Spleen (tissue), 11 donors: ENCODE measurements around the gene HOXA6. TPM values are rescaled to one million over a fixed set of nuclear protein-coding genes. Genes with fewer than 3 reads are reported as not detected.
A peak's percentile ranks its signal among the peaks of the same experiment; 100 is the strongest.

ENCODE experiments used
- DNase-seq: peaks from one replicate; pipeline ENCODE4 v3.0.0-alpha.2; 2020
- H3K27ac ChIP-seq, 8 donors: fragments of 200-600 bp; sonication (generic) in 7 of 8; 1 replicate in 4 of 8; 2 replicates in 4 of 8; pipeline versions ENCODE4 v1.5.0 to v1.8.0; 2016 to 2021; ENCODE audit warnings: inconsistent platforms in 4 of 8, mild to moderate bottlenecking in 4 of 8, moderate library complexity in 1 of 8
- H3K27me3 ChIP-seq, 7 donors: fragments of 200-600 bp; sonication (generic) in 6 of 7; replicated peaks in 1 of 7; 1 replicate in 4 of 7; 2 replicates in 3 of 7; pipeline versions ENCODE4 v1.5.0 to v1.8.0; 2016 to 2021; ENCODE audit warnings: inconsistent platforms in 3 of 7, mild to moderate bottlenecking in 1 of 7
- H3K36me3 ChIP-seq, 6 donors: fragments of 200-600 bp; sonication (generic) in 5 of 6; 1 replicate in 4 of 6; 2 replicates in 2 of 6; pipeline versions ENCODE4 v1.5.0 to v1.8.0; 2016 to 2021; ENCODE audit warnings: inconsistent platforms in 2 of 6
- H3K4me1 ChIP-seq, 6 donors: fragments of 200-600 bp; sonication (generic) in 5 of 6; 1 replicate in 3 of 6; 2 replicates in 3 of 6; pipeline versions ENCODE4 v1.5.0 to v1.8.0; 2016 to 2021; ENCODE audit warnings: inconsistent platforms in 3 of 6
- H3K4me3 ChIP-seq, 8 donors: fragments of 200-600 bp; sonication (generic) in 7 of 8; 1 replicate in 4 of 8; 2 replicates in 4 of 8; pipeline versions ENCODE4 v1.5.0 to v1.8.0; 2016 to 2021; ENCODE audit warnings: inconsistent platforms in 4 of 8, mild to moderate bottlenecking in 4 of 8, moderate library complexity in 2 of 8
- H3K9me3 ChIP-seq, 8 donors: fragments of 200-600 bp; sonication (generic) in 7 of 8; 1 replicate in 4 of 8; 2 replicates in 4 of 8; pipeline versions ENCODE4 v1.5.0 to v1.8.0; 2016 to 2021; ENCODE audit warnings: inconsistent platforms in 4 of 8
- CTCF ChIP-seq, 11 experiments: fragments of 200-600 bp in 7 of 11; fragments of 450-650 bp in 4 of 11; sonication (generic) in 4 of 11; IDR thresholded peaks in 8 of 11; conservative IDR thresholded peaks in 3 of 11; 1 replicate in 7 of 11; 2 replicates in 4 of 11; pipeline versions ENCODE4 v1.4.0 to v1.8.0; 2016 to 2021; ENCODE audit warnings: antibody characterized with exemption in 11 of 11, inconsistent platforms in 4 of 11, mild to moderate bottlenecking in 1 of 11
- POLR2A ChIP-seq, 3 donors: fragments of 450-650 bp; IDR thresholded peaks; one replicate each; pipeline ENCODE4 v1.5.1; 2017; ENCODE audit warnings: antibody characterized with exemption in 3 of 3, mild to moderate bottlenecking in 1 of 3
- POLR2AphosphoS5 ChIP-seq, 3 donors: sonication (generic); formaldehyde crosslinking; IDR thresholded peaks; one replicate each; pipeline ENCODE4 v1.5.1; 2017; ENCODE audit warnings: antibody characterized with exemption in 3 of 3
- WGBS, 5 donors: extraction: QIAGEN DNeasy Blood & Tissue Kit in 3 of 5; methylation state at CpG; one replicate each; pipeline versions ENCODE4 v1.1.5 to v1.1.7; 2013 to 2018; 5-methylcytosine and 5-hydroxymethylcytosine counted together
- intact Hi-C: fragments of 100-400 bp; cut with DNase I; formaldehyde crosslinking; loops from one replicate; pipeline ENCODE4 v1.15.0; 2023; ENCODE audit warnings: low total_unique reads
- polyA plus RNA-seq, 3 donors: library from polyadenylated mRNA; stranded (reverse); fragments of 200-250 nt; gene quantifications; one replicate each; pipeline ENCODE4 v1.2.1, GENCODE V29; 2013
- total RNA-seq, 7 donors: library from RNA; depleted of rRNA in 3 of 7; stranded (reverse); fragments of >200 nt in 3 of 7; fragmentation: NEBNext Ultra II Directional in 4 of 7; extraction: Animal tissue kit (Norgen Biotek cat#: 25700) in 4 of 7; gene quantifications; one replicate each; pipeline versions ENCODE4 v1.1.0 to v1.2.1, GENCODE V29; 2016 to 2021
- donor health status: healthy with polysubstance abuse.
- donor health status: DM: no; HTN: no; CAD: no; lungs with moderate emphysema.
- donor health status: DM: no; HTN: no; CAD: no.
- donor health status: Bipolar disorder and iron deficiency.
- donor health status: healthy.
- donor health status: DM: no; HTN: no; CAD: no.
- donor health status: DM: yes; HTN: yes; CAD: no.

The HOXA6 gene
- total and polyA plus RNA-seq, 10 donors = 0.26 to 2.0 (median 1.2) TPM; not detected in 2

GRCh38 chr7:27175626-27176523 lies 28.3 kb upstream of the HOXA6 start:
- Histone ChIP-seq H3K36me3 (no peaks in the 10 kb centered on the region), H3K27me3 (peaks cover 35 to 100% (median 100%) of the 10 kb centered on the region in 7 donors), H3K27ac (no peak overlapping the region), H3K4me1 (peaks cover 21 to 57% (median 44%) of the 10 kb centered on the region in 6 donors), H3K4me3 (no peak overlapping the region), H3K9me3 (peaks cover 0 to 8% (median 0%) of the 10 kb centered on the region in 8 donors)
- intact Hi-C loops = no loop called here
- DNase-seq = peak; percentile 57
- 73 to 83% (median 76%) methylated on average over 24 to 40 of the region's 40 CpGs for WGBS, 5 donors
- TF ChIP-seq POLR2A (IDR thresholded peaks at IDR 0.05) (no peak), POLR2AphosphoS5 (IDR thresholded peaks at IDR 0.05) (no peak), CTCF (IDR thresholded peaks at IDR 0.05 in 8 of 11, conservative IDR thresholded peaks at IDR 0.05 in 3 of 11) (no peak)

GRCh38 chr7:27174874-27175625 lies 27.5 kb upstream of the HOXA6 start:
- no peak overlapping the region for H3K27ac ChIP-seq
- peaks cover 21 to 59% (median 43%) of the 10 kb centered on the region in 6 donors for H3K4me1 ChIP-seq
- no peaks in the 10 kb centered on the region for H3K36me3 ChIP-seq
- TF ChIP-seq CTCF (IDR thresholded peaks at IDR 0.05 in 8 of 11, conservative IDR thresholded peaks at IDR 0.05 in 3 of 11) (no peak), POLR2A (IDR thresholded peaks at IDR 0.05) (no peak), POLR2AphosphoS5 (IDR thresholded peaks at IDR 0.05) (no peak)
- H3K4me3 ChIP-seq = peak overlapping the region in 1 of 8 donors; percentile 72
- peaks cover 37 to 100% (median 100%) of the 10 kb centered on the region in 7 donors for H3K27me3 ChIP-seq
- intact Hi-C loops = no loop called here
- H3K9me3 ChIP-seq = peaks cover 0 to 8% (median 0%) of the 10 kb centered on the region in 8 donors
- peak; percentile 34 for DNase-seq
- WGBS, 5 donors = 54 to 81% (median 72%) methylated on average over 11 to 12 of the region's 12 CpGs

- intact Hi-C loops = no loop called here
- 5 to 13% (median 6%) methylated on average over 47 to 82 of the region's 82 CpGs for WGBS, 5 donors
- Histone ChIP-seq H3K27me3 (peaks cover 40 to 100% (median 100%) of the 10 kb centered on the region in 7 donors), H3K4me1 (peaks cover 15 to 59% (median 43%) of the 10 kb centered on the region in 6 donors), H3K27ac (peak within 1 kb of the TSS in 2 of 8 donors; percentile 26 to 32), H3K4me3 (peak within 1 kb of the TSS; percentile 16 to 72 (median 46)), H3K9me3 (peaks cover 0 to 8% (median 0%) of the 10 kb centered on the region in 8 donors), H3K36me3 (no peaks in the 10 kb centered on the region)
- DNase-seq = peak; percentile 73
- TF ChIP-seq POLR2AphosphoS5 (IDR thresholded peaks at IDR 0.05) (no peak), CTCF (IDR thresholded peaks at IDR 0.05 in 8 of 11, conservative IDR thresholded peaks at IDR 0.05 in 3 of 11) (no peak), POLR2A (IDR thresholded peaks at IDR 0.05) (no peak)
Observed at GRCh38 chr7:27173956-27174873, 26.6 kb upstream of the HOXA6 start, which contains the start of gene HOXA10. TSS of gene HOXA10 (minus strand) at chr7:27174320. CDS start at chr7:27174306, 14 bp downstream.
